Activated naive CD8-positive, alpha-beta T cell treated with anti-CD3 and anti-CD28 coated beads, Interleukin-2, amount 50 U/mL, for 16 hours (primary cell): ENCODE data around the gene TMX4.
A peak's percentile ranks its signal among the peaks of the same experiment; 100 is the strongest.

Source experiments
- DNase-seq: peaks from one replicate; pipeline ENCODE4 v3.0.0-alpha.2; 2020; ENCODE audit warnings: low read depth, low spot score

TMX4 gene

DNA sequence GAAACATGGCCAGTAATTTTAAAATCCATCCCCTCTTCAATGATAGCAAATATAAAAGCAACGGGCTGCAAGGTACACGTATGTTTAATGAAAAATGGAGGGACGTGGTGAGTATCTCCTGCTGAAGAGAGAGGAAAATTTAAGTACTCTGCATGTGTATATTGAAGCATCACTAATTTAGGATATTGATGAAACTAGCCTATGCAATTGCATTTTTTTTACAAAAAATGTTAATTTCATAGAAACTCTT is 362 bp upstream of the TMX4 start:
- no peak for DNase-seq

DNA sequence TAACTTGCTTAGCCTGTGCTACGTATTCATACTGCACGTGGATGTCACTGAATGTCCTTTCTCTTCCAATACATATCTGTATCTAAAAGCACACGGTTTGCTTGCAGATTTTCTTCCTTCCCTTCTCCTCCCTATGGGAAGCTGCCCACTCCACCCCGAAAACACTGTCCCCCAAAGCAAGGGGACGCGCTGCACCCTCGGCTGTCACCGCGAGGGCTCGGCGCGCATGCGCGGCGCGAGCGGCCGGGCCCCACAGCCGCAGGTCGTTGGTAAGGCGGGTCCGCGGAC is 659 bp downstream of the TMX4 start:
- DNase-seq, result peak; percentile 29

DNA sequence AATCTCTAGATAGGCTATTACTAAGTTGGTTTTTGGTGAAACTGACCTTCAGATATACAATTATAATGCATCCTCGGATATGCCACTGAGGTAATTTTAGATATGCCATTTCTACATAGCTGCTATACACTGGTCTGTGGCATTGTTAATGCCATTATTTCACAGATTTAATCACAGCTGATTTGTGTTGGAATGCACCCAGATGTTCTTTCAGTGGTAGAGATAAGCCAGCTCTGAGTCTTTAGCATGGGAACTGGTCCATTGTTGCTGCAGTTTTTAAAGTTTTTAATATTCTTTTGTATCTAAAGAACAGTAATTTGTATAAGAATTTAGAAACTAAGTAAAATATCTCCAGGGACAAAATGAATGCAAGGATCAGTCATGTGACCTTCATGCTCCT is 6.8 kb downstream of the TMX4 start:
- no peak for DNase-seq

DNA sequence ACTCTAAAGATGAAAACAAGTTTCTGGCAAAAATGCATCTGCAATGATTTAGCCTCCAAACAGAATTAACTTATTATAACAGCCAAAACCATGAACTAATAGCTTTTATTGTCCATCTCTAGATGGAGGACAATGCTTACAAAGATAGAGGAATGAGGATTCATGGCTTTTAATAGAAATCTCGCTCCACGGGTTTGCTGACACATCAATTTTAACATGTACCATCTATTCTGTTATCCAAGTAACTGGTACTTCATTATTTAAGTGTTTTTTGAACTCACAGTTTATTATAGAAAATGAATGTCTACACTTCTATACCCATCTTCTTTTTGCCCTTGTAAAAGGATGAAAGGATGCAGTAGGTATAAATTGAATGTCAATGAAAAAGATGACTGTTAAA is 10.8 kb downstream of the TMX4 start:
- DNase-seq, result no peak

DNA sequence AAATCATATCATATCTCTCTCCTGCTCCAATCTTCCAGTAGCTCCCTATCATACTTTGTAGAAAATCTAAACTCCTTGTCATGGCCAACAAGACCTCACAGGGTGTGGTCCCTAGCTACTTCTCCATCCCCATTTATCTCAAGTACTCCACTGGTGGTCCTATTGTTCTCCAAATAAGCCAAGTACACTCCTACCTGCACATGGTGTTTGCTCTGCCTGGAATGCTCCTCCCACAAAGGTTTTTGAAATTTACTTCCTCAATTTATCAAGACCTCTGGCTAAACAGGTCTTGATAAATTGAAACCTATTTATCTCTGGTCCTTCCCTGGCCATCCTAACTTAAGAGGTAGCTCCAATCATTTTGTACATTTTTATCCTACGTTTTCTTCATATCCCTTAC is 12.1 kb downstream of the TMX4 start:
- no peak for DNase-seq

DNA sequence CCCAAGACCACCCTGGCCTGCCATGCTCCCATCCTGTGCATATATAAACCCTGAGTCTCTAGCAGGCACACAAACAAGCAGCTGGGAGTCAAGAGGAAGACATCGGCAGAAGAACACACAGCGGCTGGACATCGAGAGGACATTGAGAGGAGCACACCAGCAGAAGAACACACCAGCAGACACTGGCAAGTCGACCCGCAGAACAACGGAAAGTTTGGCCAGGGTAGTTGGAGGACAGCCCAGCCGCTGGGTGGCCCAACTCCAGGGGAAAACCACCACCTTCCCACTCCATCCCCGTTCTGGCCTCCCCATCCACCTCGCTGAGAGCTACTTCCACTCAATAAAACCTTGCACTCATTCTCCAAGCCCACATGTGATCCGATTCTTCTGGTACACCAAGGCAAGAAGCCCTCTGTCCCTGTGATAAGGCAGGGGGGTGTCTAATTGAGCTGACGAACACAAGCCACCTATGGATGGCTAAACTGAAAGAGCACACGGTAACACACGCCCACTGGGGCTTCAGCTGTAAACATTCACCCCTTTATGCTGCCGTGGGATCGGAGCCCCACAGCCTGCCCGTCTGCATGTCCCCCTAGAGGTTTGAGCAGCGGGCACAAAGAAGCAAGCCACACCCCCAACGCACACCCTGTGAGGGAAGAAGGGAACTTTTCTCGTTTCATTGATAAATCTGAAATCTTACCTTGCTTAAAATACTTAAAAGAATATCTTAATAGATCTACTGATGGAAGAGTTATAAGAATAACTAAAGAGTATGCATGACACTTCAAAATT is 13.8 kb downstream of the TMX4 start:
- no peak for DNase-seq

DNA sequence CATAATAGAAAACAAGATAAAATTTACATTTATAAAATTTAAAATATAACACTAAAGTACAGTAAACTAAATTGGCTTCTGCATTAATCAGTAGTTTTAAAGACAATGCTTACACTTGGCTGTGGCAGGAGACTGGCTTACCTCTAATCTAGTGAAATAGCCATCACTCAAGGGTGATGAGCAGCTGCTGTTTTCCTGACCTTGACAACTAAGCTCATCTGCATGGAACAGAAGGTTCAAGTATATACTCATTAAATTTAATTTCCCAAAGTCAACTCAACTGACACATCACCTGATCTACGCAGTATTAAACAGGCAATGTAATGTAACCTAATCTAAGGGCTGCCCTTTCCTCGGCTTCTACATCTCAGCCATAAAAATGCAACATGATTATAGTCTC is 14.5 kb downstream of the TMX4 start:
- no peak for DNase-seq

DNA sequence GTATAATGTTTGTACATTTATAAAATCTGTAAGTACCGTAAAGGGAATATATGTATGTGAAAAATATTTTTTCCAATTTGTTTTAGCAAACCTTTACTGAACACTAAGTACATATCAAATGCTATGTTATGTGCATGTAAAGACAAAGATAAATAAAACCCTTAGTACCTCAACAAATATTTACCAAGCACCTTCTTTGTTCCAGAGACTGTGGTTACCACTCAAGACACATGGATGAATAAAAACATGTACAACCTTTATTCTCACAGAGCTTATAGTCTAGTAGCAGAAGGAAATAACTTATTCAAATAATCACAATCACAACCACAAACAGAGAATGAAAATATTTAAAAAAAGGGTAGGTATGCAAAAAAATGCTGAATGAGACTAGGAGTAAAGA is 17.5 kb downstream of the TMX4 start:
- DNase-seq, result no peak

DNA sequence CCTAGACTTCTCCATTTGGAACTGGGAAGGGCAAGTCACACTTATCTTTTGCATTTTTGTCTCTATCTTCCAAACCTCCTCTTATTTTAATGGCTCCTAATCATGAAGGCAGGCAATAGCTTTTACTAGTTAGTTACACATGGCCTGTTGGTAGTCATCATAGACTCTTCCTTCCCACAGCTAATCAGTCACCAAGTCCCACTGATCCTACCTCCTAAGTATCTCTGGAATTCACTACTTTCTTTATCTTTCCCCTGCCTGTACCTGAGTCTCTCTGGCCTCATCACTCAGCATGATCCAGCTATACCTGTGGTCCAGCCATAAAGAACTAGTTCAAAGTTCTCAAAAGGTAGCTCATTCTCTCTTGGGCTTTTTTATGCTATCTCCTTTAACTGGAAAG is 18.8 kb downstream of the TMX4 start:
- DNase-seq, result no peak

DNA sequence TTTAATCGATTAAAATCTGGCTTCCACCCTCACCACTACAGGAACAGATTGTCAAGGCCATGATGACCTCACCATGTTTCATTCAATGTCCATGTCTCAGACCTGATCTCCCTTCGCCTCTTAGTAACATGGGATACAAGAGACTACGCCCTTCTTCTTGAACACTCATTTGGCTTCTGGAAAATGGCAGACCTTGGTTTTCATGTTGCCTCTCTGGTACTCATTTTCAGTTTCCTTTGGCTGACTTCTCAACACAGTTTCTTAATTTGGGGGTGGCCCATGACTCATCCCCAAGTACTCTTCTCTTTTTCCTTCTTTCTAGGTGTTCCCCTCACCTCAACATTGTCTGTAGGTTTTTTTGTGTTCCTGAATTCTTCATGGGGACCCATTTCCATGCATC is 22.7 kb downstream of the TMX4 start:
- no peak for DNase-seq

DNA sequence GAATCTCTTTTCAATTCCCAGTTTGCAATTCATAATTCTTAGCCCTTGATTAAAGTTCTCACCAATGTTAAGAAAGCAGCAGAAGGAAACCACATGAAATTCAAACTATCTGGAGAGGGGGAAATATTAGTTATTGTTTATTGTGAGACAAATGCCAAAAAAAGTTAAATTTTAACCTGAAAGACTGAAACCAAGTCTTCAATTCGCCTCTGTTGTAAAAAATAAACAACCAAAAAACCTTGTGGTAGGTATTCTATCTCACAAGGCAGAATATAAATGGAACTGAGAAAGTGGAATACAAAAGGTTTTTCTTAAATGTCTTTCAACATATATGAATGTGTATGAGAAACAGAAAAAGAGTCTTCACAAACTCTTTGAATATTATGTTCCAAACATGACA is 24.8 kb downstream of the TMX4 start:
- DNase-seq, result no peak

DNA sequence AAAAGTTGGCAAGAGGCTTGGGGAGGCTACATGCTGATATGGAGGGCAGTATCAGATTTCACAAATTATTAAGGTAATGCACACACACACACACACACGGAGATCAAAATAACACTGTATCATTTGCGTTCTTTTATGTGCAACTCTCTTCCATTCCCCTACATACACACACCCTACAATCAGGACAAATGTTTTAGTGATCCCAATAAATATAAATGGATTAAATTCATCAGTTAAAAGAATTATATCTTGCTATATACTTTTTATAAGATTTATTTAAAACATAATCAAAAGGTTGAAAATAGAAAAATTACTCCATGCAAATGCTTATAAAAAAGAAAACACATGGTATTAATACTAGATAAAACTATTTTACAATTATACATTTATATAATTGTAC is 25.9 kb downstream of the TMX4 start:
- DNase-seq, result no peak

DNA sequence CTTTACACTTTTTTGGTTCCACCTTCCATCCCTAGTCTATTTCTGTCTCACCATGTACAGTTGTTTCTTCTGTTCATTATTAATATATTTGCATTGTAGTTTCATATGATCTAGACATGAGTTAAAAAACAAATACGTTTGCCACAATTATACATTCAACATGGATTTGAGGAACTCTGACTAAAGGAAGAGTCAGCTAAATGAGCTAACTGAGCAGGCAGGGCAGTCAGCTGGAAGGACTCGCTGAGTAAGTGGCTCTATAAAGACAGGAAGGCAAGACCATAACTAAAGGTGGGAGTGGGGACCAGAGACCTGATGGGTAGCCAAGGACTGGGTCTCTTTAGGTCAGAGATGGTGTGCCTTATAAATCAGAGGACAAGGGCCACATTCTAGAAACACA is 26.3 kb downstream of the TMX4 start:
- no peak for DNase-seq

DNA sequence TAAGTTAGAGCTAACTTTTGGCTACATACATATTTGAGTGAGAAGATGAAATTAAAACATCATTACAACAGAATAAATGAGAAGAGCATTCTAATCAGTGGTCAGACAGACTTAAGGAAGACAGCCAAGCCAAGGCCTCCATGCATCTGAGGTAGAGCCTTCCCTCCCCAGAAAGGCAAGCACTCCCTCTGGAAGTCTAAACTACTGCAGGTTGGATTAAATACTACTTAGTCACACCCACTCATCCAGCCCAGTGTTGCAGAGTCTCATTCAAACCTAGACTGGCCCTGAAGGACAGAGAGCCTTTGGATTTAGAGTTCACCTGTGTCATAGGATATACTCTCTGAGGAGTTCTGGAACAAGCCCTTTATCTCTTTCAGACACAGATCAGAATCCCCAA is 29.2 kb downstream of the TMX4 start:
- no peak for DNase-seq

DNA sequence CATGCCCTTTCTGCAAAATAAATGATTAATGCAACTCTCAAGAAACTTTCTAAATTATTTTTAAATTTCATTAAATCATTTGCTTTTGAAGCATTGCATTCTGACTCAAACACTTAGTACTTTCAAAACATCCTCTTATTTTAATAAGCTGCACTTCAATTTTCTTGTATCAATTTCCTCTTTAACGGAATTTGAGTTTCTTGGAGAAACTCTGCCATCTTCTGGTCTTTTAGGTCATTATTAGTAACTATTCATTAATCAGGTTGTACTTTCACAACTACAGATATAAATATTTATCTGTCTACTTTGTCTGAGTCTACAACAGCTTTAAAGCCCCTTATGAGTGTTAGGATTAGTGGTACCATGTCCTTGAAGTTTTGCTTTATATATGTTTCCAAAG is 30.2 kb downstream of the TMX4 start:
- no peak for DNase-seq

DNA sequence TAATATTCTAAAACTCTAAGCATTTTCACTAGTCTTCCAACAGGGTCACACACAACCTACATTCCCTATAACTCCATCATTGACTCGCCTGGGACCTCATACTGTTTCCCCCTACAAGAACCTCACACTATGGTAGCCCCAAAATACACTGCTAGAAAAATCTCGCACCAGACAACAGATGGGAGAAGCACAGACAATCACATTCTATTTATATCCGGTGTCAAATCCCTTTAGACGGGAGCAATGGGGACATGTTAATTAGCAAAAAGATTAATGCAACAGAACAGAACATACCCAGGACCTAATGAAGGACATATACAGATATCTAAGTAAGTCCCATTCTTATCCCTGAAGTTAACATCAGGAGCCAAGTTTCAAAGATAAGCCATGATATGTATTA is 33.6 kb downstream of the TMX4 start:
- DNase-seq, result no peak

DNA sequence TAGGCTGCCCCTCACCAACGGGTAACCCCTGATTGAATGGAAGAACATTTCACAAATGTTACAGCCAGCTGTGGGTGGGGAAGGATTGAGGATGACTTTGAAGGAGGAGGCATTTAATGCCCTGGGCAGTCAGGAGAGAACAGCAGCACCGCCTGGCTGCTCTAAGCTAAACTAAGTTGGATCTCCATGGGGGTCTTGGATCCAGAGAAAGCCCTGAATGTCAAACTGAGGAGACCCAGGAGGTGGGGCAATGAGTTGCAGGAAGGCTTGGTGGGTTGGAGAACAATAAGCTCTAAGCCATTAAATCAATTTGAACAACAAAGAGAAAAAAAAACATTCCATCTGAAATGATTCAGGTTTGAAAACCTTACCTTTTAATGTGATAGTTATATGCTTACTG is 35.4 kb downstream of the TMX4 start:
- no peak for DNase-seq

DNA sequence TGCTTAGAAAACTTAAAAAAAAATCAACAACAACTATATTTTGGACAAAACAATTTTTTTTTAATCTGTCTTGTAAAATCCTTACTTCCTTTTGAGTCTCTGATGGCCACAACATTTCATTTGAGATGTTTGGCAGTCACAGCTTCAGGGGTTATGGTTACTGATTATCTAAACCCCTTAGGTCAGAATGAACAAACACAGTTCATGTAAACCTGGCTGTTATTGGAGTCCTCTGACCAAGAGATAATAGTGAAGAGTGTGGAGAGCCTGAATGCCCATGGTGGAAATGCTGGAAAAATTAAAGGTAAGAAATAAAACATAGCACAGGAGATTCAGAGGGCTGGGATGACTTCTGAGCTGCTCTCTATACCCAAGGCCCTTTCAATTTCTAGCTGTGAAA is 38.2 kb downstream of the TMX4 start:
- DNase-seq, result no peak

DNA sequence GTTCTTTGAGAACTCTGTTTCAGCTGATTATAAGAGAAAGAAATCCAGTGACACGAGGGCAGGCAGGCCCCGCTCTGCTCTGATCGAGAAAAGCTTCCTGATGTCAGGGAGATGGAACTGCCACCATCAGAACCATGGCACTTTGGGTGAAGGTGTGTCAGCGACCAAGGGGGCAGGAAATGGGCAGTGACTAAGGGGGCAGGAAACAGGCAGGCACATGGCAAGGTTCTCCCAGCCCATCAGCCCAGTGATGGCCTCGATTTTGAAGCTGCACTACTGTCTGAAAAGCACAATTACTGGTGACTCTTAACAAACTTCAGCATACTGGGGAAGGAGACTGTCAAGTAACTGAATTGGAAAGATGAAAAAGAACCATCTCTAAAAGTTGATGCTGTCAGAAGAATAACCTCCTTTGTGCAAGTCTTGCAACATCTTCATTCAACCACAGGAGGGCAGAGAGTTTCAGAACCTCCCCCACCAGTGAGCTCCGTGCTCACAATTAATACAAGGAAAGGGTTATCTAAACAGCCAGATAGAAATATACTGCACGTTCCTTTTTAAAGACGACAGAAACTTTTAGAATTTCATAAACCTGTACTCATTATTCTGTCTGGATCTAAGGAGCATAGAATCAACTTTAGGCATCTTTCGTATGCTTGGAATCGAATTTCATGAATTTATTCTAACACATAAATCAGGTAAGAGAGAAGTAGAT is 39.1 kb downstream of the TMX4 start:
- DNase-seq, result no peak

DNA sequence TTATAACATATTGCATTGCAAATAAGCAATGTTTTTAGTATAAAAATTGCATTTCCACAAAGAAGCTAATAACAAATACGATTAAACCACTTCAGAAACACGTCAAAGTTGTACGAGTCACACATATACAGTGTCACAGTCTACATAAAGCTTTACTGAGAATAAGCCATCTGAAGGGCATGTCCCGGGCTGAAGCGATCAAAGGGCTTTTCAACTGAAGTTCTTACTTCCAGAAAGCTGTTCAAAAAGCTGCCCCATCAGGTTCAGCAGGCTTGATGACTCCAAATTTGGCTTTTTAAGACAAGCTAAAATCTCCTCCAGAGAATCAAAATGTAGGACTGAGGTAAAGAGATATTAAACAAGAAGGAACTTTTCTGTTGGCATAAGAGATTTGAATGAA is 41.9 kb downstream of the TMX4 start:
- DNase-seq, result no peak

DNA sequence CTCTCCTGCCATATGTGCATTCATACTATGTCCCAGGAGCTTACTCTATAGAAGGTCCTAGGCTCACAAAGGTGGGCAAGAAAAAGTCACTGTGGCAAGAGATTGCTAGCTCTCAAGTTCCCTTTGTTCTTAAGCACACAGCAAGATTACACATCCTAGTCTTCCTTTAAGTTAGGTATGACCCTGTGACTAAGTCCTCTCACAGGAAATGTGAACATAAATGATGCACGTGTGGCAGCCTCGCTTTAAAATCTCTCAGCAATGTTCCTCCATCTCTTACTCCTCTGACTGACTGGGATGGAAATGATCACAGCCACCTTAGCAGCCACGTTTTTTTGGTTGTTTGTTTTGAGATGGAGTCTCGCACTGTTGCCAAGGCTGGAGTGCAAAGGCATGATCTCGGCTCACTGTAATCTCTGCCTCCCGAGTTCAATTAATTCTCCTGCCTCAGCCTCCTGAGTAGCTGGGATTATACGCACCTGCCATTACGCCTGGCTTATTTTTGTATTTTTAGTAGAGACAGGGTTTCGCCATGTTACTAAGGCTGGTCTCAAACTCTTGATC is 43.6 kb downstream of the TMX4 start:
- no peak for DNase-seq

DNA sequence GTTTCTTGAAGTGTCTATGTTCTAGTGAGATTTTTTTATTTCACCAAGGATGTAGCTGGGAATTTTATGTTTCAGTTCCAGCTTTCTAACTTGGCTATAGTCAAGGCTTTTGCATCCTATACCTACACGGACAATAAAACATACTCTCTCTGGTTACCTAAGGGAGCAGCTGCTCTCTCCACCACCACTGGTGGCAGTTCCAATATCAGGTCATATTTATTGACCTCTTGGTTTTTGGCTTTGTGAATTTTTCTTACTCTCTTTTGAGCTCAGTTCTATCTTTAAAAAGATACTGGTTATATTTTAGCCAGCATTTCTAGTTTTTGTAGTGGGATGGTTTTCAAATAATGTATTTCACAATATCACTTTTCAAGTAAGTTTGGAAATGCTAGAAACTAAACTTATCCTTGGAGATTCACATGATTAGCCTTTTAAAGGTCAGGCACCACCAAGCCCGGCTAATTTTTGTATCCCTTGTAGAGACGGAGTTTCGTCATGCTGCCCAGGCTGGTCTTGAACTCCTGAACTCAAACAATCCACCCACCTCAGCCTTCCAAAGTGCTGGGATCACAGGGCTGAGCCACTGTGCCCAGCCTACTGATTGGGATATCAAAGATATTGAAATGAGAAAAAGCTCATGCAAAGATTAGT is 44.7 kb downstream of the TMX4 start:
- DNase-seq, result no peak
